22Rv1 (cell line): Measurements from ENCODE around the gene SMC4.

Experiments used
- ZFX ChIP-seq: fragments of 450-650 bp; IDR thresholded peaks from 2 replicates; pipeline ENCODE4 v1.6.1; 2017; ENCODE audit warnings: antibody characterized with exemption, borderline replicate concordance
- TF ChIP-seq, protein P1 (sequence below): fragments of 450-650 bp; IDR thresholded peaks from 2 replicates; pipeline ENCODE4 v1.5.1; 2017; ENCODE audit warnings: mild to moderate bottlenecking

DNA sequence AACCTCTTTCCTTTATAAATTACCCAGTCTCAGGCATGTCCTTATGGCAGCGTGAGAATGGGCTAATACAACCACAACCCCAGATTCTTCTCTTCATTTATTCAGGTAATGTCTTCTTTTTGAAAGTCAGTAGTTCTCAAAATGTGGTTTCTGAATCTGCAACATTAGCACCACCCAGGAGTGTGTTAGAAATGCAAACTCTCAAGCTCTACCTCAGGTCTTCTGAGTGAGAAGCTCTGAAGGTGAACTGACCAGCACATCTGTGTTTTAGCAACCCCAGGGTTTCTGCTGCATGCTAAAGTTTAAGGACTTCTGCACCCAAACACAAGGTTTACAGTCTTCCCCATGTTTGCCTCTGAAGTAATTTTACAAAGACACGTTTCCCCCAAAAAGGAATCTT lies 72.4 kb downstream of the SMC4 start:
- TF ChIP-seq, protein P1, sequence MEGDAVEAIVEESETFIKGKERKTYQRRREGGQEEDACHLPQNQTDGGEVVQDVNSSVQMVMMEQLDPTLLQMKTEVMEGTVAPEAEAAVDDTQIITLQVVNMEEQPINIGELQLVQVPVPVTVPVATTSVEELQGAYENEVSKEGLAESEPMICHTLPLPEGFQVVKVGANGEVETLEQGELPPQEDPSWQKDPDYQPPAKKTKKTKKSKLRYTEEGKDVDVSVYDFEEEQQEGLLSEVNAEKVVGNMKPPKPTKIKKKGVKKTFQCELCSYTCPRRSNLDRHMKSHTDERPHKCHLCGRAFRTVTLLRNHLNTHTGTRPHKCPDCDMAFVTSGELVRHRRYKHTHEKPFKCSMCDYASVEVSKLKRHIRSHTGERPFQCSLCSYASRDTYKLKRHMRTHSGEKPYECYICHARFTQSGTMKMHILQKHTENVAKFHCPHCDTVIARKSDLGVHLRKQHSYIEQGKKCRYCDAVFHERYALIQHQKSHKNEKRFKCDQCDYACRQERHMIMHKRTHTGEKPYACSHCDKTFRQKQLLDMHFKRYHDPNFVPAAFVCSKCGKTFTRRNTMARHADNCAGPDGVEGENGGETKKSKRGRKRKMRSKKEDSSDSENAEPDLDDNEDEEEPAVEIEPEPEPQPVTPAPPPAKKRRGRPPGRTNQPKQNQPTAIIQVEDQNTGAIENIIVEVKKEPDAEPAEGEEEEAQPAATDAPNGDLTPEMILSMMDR: no peak
- TF ChIP-seq ZFX: no peak
